Measurements from ENCODE around the gene NFKBIE.

The NFKBIE gene

GRCh38 chr6:44297063-44298038 lies 32.0 kb upstream of the NFKBIE start:
- peak; percentile 22 for DNase-seq (ENCODE audit: low read depth)

- no peak for DNase-seq (ENCODE audit: low read depth)
Measured at GRCh38 chr6:44294832-44295791, 29.8 kb upstream of the NFKBIE start.

- no peak for DNase-seq (ENCODE audit: low read depth)
Measured at GRCh38 chr6:44292661-44293365, 27.5 kb upstream of the NFKBIE start.

- DNase-seq (ENCODE audit: low read depth): no peak
Measured at GRCh38 chr6:44291841-44292240, 26.5 kb upstream of the NFKBIE start.

- no peak for DNase-seq (ENCODE audit: low read depth)
Measured at GRCh38 chr6:44289726-44290260, 24.4 kb upstream of the NFKBIE start.

- DNase-seq (ENCODE audit: low read depth): no peak
Measured at GRCh38 chr6:44286747-44287146, 21.4 kb upstream of the NFKBIE start.

GRCh38 chr6:44286285-44286565 lies 20.9 kb upstream of the NFKBIE start:
- DNase-seq (ENCODE audit: low read depth): no peak

GRCh38 chr6:44285552-44286284 lies 20.4 kb upstream of the NFKBIE start:
- DNase-seq (ENCODE audit: low read depth): peak; percentile 49

GRCh38 chr6:44284867-44285266 lies 19.5 kb upstream of the NFKBIE start:
- DNase-seq (ENCODE audit: low read depth): no peak

GRCh38 chr6:44284121-44284520 lies 18.8 kb upstream of the NFKBIE start:
- DNase-seq (ENCODE audit: low read depth): no peak

- peak; percentile 44 for DNase-seq (ENCODE audit: low read depth)
Measured at GRCh38 chr6:44278774-44279697, 13.7 kb upstream of the NFKBIE start.

GRCh38 chr6:44278315-44278714 lies 13.0 kb upstream of the NFKBIE start:
- no peak for DNase-seq (ENCODE audit: low read depth)

GRCh38 chr6:44277763-44278162 lies 12.4 kb upstream of the NFKBIE start:
- DNase-seq (ENCODE audit: low read depth): no peak

GRCh38 chr6:44276667-44277640 lies 11.6 kb upstream of the NFKBIE start:
- no peak for DNase-seq (ENCODE audit: low read depth)

- no peak for DNase-seq (ENCODE audit: low read depth)
Measured at GRCh38 chr6:44275749-44276648, 10.6 kb upstream of the NFKBIE start.

- no peak for DNase-seq (ENCODE audit: low read depth)
Measured at GRCh38 chr6:44275271-44275748, 10.0 kb upstream of the NFKBIE start.

GRCh38 chr6:44273617-44274016 lies 8.3 kb upstream of the NFKBIE start:
- no peak for DNase-seq (ENCODE audit: low read depth)

All from EH (cell line).